Common myeloid progenitor, CD34-positive (primary cell): Measurements from ENCODE around the gene RASSF7.

Source experiments
- CTCF ChIA-PET: fragments of 350-600 bp; sonication (Branson Sonifier 250); formaldehyde crosslinking; loops from one replicate; lab custom pipeline; 2021; ENCODE audit warnings: antibody characterized with exemption; lab: Charles Lee
- POLR2A ChIA-PET: fragments of 350-600 bp; sonication (Branson Sonifier 250); formaldehyde crosslinking; loops from one replicate; lab custom pipeline; 2021; ENCODE audit warnings: antibody characterized with exemption; lab: Charles Lee
- DNase-seq, 3 donors: peaks; one replicate each; pipeline versions ENCODE4 v3.0.0 to v3.0.0-alpha.2; 2013
- H3K27ac ChIP-seq, 2 experiments: 1 replicate in 1 of 2; 2 replicates in 1 of 2; pipeline ENCODE4 v1.7.0; 2013; ENCODE audit warnings: inconsistent platforms in 2 of 2, low read length in 2 of 2, mild to moderate bottlenecking in 2 of 2, low read depth in 1 of 2, moderate library complexity in 1 of 2; ENCODE audit not compliant: severe bottlenecking in 2 of 2, insufficient read depth in 1 of 2, poor library complexity in 1 of 2
- H3K27me3 ChIP-seq, 5 experiments: replicated peaks in 2 of 5; 1 replicate in 3 of 5; 2 replicates in 2 of 5; pipeline versions ENCODE4 v1.6.1 to v1.7.0; 2013; ENCODE audit warnings: low read length in 4 of 5, mild to moderate bottlenecking in 2 of 5, moderate library complexity in 2 of 5, inconsistent platforms in 1 of 5; ENCODE audit not compliant: insufficient read depth in 5 of 5, control insufficient read depth in 4 of 5
- H3K36me3 ChIP-seq, 4 experiments: 1 replicate in 2 of 4; 2 replicates in 2 of 4; pipeline versions ENCODE4 v1.6.1 to v1.7.0; 2013; ENCODE audit warnings: low read length in 3 of 4, control low read depth in 1 of 4, mild to moderate bottlenecking in 1 of 4; ENCODE audit not compliant: control insufficient read depth in 4 of 4, insufficient read depth in 4 of 4
- H3K4me1 ChIP-seq, 4 experiments: 1 replicate in 3 of 4; 2 replicates in 1 of 4; pipeline versions ENCODE4 v1.6.1 to v1.7.1; 2013; ENCODE audit warnings: low read length in 3 of 4, mild to moderate bottlenecking in 3 of 4, control low read depth in 1 of 4, inconsistent platforms in 1 of 4, moderate library complexity in 1 of 4; ENCODE audit not compliant: control insufficient read depth in 4 of 4, insufficient read depth in 4 of 4; ENCODE audit errors: control extremely low read depth in 1 of 4
- H3K4me3 ChIP-seq, 7 experiments: 1 replicate in 4 of 7; 2 replicates in 3 of 7; pipeline versions ENCODE4 v1.5.1 to v1.7.0; 2013; ENCODE audit warnings: mild to moderate bottlenecking in 7 of 7, low read length in 6 of 7, moderate library complexity in 6 of 7, inconsistent platforms in 2 of 7, low read depth in 2 of 7, control low read depth in 1 of 7; ENCODE audit not compliant: insufficient read depth in 4 of 7, control insufficient read depth in 1 of 7; ENCODE audit errors: extremely low read depth in 1 of 7
- H3K9me3 ChIP-seq, 5 experiments: 1 replicate in 4 of 5; 2 replicates in 1 of 5; pipeline versions ENCODE4 v1.6.1 to v1.7.1; 2013; ENCODE audit warnings: low read length in 4 of 5, mild to moderate bottlenecking in 2 of 5, inconsistent platforms in 1 of 5, low read depth in 1 of 5, moderate library complexity in 1 of 5; ENCODE audit not compliant: control insufficient read depth in 4 of 5, insufficient read depth in 2 of 5; ENCODE audit errors: control extremely low read depth in 1 of 5
- WGBS: methylation state at CpG from one replicate; pipeline ENCODE4 v1.1.5; 2013; ENCODE audit not compliant: insufficient coverage; 5-methylcytosine and 5-hydroxymethylcytosine counted together

The RASSF7 gene

GRCh38 chr11:575313-575995 is 14.7 kb downstream of the RASSF7 start:
- Histone ChIP-seq H3K4me3 (peak overlapping the region; percentile 23 to 74 (median 61)), H3K27me3 (peaks cover 0 to 22% (median 13%) of the 10 kb centered on the region in 5 experiments), H3K9me3 (no peaks in the 10 kb centered on the region), H3K27ac (no peak overlapping the region), H3K36me3 (peaks cover 0 to 8% (median 1%) of the 10 kb centered on the region in 4 experiments), H3K4me1 (peaks cover 3 to 31% (median 25%) of the 10 kb centered on the region in 4 experiments)
- CTCF ChIA-PET: interaction anchor here (0.7 kb wide), 2 partner anchors 10 to 39 kb away, joined by 3 read pairs; no protein-coding TSS in a partner anchor
- peak in 2 of 3 donors; percentile 67 to 71 for DNase-seq
- POLR2A ChIA-PET: interaction anchor here (0.7 to 1.2 kb wide), 3 partner anchors 37 to 150 kb away, joined by 3 to 4 read pairs (median 3); partner anchors contain the start of gene IRF7
- WGBS: under 1% methylated on average over 52 of the region's 81 CpGs

- peaks cover 0 to 11% (median 1%) of the 10 kb centered on the region in 4 experiments for H3K36me3 ChIP-seq
- peak within 1 kb of the TSS; percentile 89 to 95 for H3K27ac ChIP-seq
- H3K27me3 ChIP-seq: peaks cover 0 to 22% (median 13%) of the 10 kb centered on the region in 5 experiments
- peak within 1 kb of the TSS; percentile 74 to 99 (median 89) for H3K4me3 ChIP-seq
- H3K4me1 ChIP-seq: peaks cover 3 to 31% (median 25%) of the 10 kb centered on the region in 4 experiments
- H3K9me3 ChIP-seq: no peaks in the 10 kb centered on the region
- CTCF ChIA-PET: interaction anchor here (0.7 kb wide), 2 partner anchors 11 to 39 kb away, joined by 3 read pairs; no protein-coding TSS in a partner anchor
- peak; percentile 94 to 98 (median 97) for DNase-seq
- POLR2A ChIA-PET: interaction anchor here (0.7 to 1.2 kb wide), 2 partner anchors 37 to 40 kb away, joined by 3 to 4 read pairs; partner anchors contain the start of gene IRF7
- under 1% methylated on average over 70 of the region's 99 CpGs for WGBS
Measured at GRCh38 chr11:575996-576768, 15.4 kb downstream of the RASSF7 start, which contains the start of gene PHRF1. Gene PHRF1 (plus strand): TSS chr11:576470. CDS start chr11:581513, 5,043 bp downstream.

GRCh38 chr11:576811-577610 is 16.2 kb downstream of the RASSF7 start:
- Histone ChIP-seq H3K9me3 (no peaks in the 10 kb centered on the region), H3K4me1 (peaks cover 3 to 31% (median 25%) of the 10 kb centered on the region in 4 experiments), H3K4me3 (peak overlapping the region; percentile 74 to 99 (median 89)), H3K36me3 (peaks cover 0 to 19% (median 5%) of the 10 kb centered on the region in 4 experiments), H3K27me3 (peaks cover 0 to 22% (median 13%) of the 10 kb centered on the region in 5 experiments), H3K27ac (peak overlapping the region; percentile 83 to 91)
- ChIA-PET CTCF (interaction anchor here (0.6 to 1.9 kb wide), 2 partner anchors 14 to 234 kb away, joined by 3 to 4 read pairs; no protein-coding TSS in a partner anchor), POLR2A (interaction anchor here (1.2 kb wide), 1 partner anchor 39 kb away, joined by 4 read pairs; the partner anchor contains the start of gene IRF7)
- WGBS: 7% methylated on average over 35 of the region's 48 CpGs
- no peak for DNase-seq

- peaks cover 3 to 31% (median 25%) of the 10 kb centered on the region in 4 experiments for H3K4me1 ChIP-seq
- CTCF ChIA-PET: interaction anchor here (0.6 to 1.9 kb wide), 3 partner anchors 14 to 233 kb away, joined by 3 to 5 read pairs (median 4); no protein-coding TSS in a partner anchor
Measured at GRCh38 chr11:577611-577894, 16.8 kb downstream of the RASSF7 start.

GRCh38 chr11:578276-579035 is 17.7 kb downstream of the RASSF7 start:
- peak overlapping the region in 2 of 7 experiments; percentile 97 to 99 for H3K4me3 ChIP-seq
- WGBS: 91% methylated on average over 19 of the region's 21 CpGs
- CTCF ChIA-PET: interaction anchor here (1.8 to 1.9 kb wide), 2 partner anchors 13 to 33 kb away, joined by 4 to 5 read pairs; no protein-coding TSS in a partner anchor

More at GRCh38 chr11:577611-577894, 16.8 kb downstream of the RASSF7 start:
- Histone ChIP-seq H3K27me3 (peaks cover 0 to 22% (median 13%) of the 10 kb centered on the region in 5 experiments), H3K4me3 (peak overlapping the region; percentile 74 to 99 (median 89)), H3K27ac (peak overlapping the region; percentile 83 to 91), H3K9me3 (no peaks in the 10 kb centered on the region), H3K36me3 (peaks cover 0 to 19% (median 8%) of the 10 kb centered on the region in 4 experiments)
- WGBS: 90% methylated on average over 6 of the region's 6 CpGs
- POLR2A ChIA-PET: no interaction called here
- no peak for DNase-seq

More at GRCh38 chr11:578276-579035, 17.7 kb downstream of the RASSF7 start:
- Histone ChIP-seq H3K4me1 (peaks cover 3 to 31% (median 25%) of the 10 kb centered on the region in 4 experiments), H3K27ac (peak overlapping the region in 1 of 2 experiments; percentile 83), H3K27me3 (peaks cover 0 to 18% (median 10%) of the 10 kb centered on the region in 5 experiments), H3K36me3 (peaks cover 1 to 21% (median 9%) of the 10 kb centered on the region in 4 experiments), H3K9me3 (no peaks in the 10 kb centered on the region)
- no peak for DNase-seq
- POLR2A ChIA-PET: no interaction called here
